Liver (tissue), 9 donors: ENCODE results near the gene USP40. TPM values are rescaled to one million over a fixed set of nuclear protein-coding genes. Genes with fewer than 3 reads are reported as not detected.

Source experiments
- DNase-seq: peaks from one replicate; pipeline ENCODE4 v3.0.0-alpha.2; 2017; ENCODE audit warnings: low spot score
- H3K27ac ChIP-seq, 2 donors: one replicate each; pipeline ENCODE4 v1.7.0; 2013; ENCODE audit warnings: inconsistent platforms in 2 of 2, low read length in 2 of 2, control low read depth in 1 of 2, low read depth in 1 of 2, mild to moderate bottlenecking in 1 of 2
- H3K27me3 ChIP-seq, 4 donors: one replicate each; pipeline versions ENCODE4 v1.6.1 to v1.7.0; 2013; ENCODE audit warnings: low read length in 3 of 4, inconsistent platforms in 1 of 4, mild to moderate bottlenecking in 1 of 4, moderate library complexity in 1 of 4; ENCODE audit not compliant: control insufficient read depth in 4 of 4, insufficient read depth in 4 of 4
- H3K36me3 ChIP-seq, 4 donors: one replicate each; pipeline versions ENCODE4 v1.6.1 to v1.7.0; 2013; ENCODE audit warnings: low read length in 3 of 4, mild to moderate bottlenecking in 3 of 4, low read depth in 1 of 4, moderate library complexity in 1 of 4; ENCODE audit not compliant: control insufficient read depth in 4 of 4, insufficient read depth in 3 of 4
- H3K4me1 ChIP-seq, 4 donors: one replicate each; pipeline versions ENCODE4 v1.6.1 to v1.7.0; 2013; ENCODE audit warnings: low read length in 3 of 4, mild to moderate bottlenecking in 3 of 4, moderate library complexity in 1 of 4; ENCODE audit not compliant: control insufficient read depth in 4 of 4, insufficient read depth in 4 of 4
- H3K4me3 ChIP-seq, 3 donors: one replicate each; pipeline versions ENCODE4 v1.6.1 to v1.7.0; 2013; ENCODE audit warnings: low read length in 3 of 3, control low read depth in 1 of 3, low read depth in 1 of 3, mild to moderate bottlenecking in 1 of 3
- H3K9ac ChIP-seq, 2 donors: one replicate each; pipeline ENCODE4 v1.7.0; 2013; ENCODE audit warnings: low read length in 2 of 2, mild to moderate bottlenecking in 2 of 2, moderate library complexity in 2 of 2, control low read depth in 1 of 2, low read depth in 1 of 2
- H3K9me3 ChIP-seq, 4 donors: one replicate each; pipeline versions ENCODE4 v1.6.1 to v1.7.0; 2013; ENCODE audit warnings: low read length in 3 of 4; ENCODE audit not compliant: control insufficient read depth in 4 of 4
- ATF3 ChIP-seq: IDR thresholded peaks from 2 replicates; pipeline ENCODE4 v1.6.1; 2016; ENCODE audit warnings: antibody characterized with exemption
- CTCF ChIP-seq: fragments of 150-350 bp; IDR thresholded peaks from 2 replicates; pipeline ENCODE4 v1.5.1; 2017; ENCODE audit warnings: improper control_type of control experiment, low read depth, low read length; ENCODE audit not compliant: missing input control
- EGR1 ChIP-seq, 2 donors: IDR thresholded peaks; 2 replicates each; pipeline ENCODE4 v1.6.1; 2016 to 2018; ENCODE audit warnings: antibody characterized with exemption in 2 of 2, low read depth in 2 of 2
- FOXA1 ChIP-seq: IDR thresholded peaks from 2 replicates; pipeline ENCODE4 v1.6.1; 2016; ENCODE audit warnings: antibody characterized with exemption
- FOXA2 ChIP-seq: IDR thresholded peaks from 2 replicates; pipeline ENCODE4 v1.6.1; 2016; ENCODE audit warnings: antibody characterized with exemption
- GABPA ChIP-seq, 2 donors: IDR thresholded peaks in 1 of 2; conservative IDR thresholded peaks in 1 of 2; 2 replicates each; pipeline ENCODE4 v1.6.1; 2016; ENCODE audit warnings: antibody characterized with exemption in 2 of 2, mild to moderate bottlenecking in 1 of 2, moderate library complexity in 1 of 2
- HNF4A ChIP-seq, 2 donors: conservative IDR thresholded peaks; 2 replicates each; pipeline ENCODE4 v1.6.1; 2016; ENCODE audit warnings: antibody characterized with exemption in 2 of 2, mild to moderate bottlenecking in 2 of 2
- HNF4G ChIP-seq: IDR thresholded peaks from 2 replicates; pipeline ENCODE4 v1.6.1; 2016; ENCODE audit warnings: antibody characterized with exemption
- JUND ChIP-seq, 2 donors: IDR thresholded peaks; 2 replicates each; pipeline ENCODE4 v1.6.1; 2016; ENCODE audit warnings: antibody characterized with exemption in 2 of 2
- MAX ChIP-seq: IDR thresholded peaks from 2 replicates; pipeline ENCODE4 v1.6.1; 2016; ENCODE audit warnings: antibody characterized with exemption
- NR2F2 ChIP-seq: IDR thresholded peaks from 2 replicates; pipeline ENCODE4 v1.6.1; 2016; ENCODE audit warnings: antibody characterized with exemption
- RAD21 ChIP-seq, 2 donors: IDR thresholded peaks; 2 replicates each; pipeline ENCODE4 v1.6.1; 2016; ENCODE audit warnings: antibody characterized with exemption in 2 of 2, mild to moderate bottlenecking in 2 of 2
- REST ChIP-seq: IDR thresholded peaks from 2 replicates; pipeline ENCODE4 v1.6.1; 2016; ENCODE audit warnings: antibody characterized with exemption, mild to moderate bottlenecking
- RXRA ChIP-seq, 2 donors: IDR thresholded peaks; 2 replicates each; pipeline ENCODE4 v1.6.1; 2017 to 2018; ENCODE audit warnings: antibody characterized with exemption in 2 of 2, mild to moderate bottlenecking in 1 of 2
- SP1 ChIP-seq: IDR thresholded peaks from 2 replicates; pipeline ENCODE4 v1.6.1; 2018; ENCODE audit warnings: antibody characterized with exemption, mild to moderate bottlenecking
- TAF1 ChIP-seq: conservative IDR thresholded peaks from 2 replicates; pipeline ENCODE4 v1.6.1; 2016; ENCODE audit warnings: antibody characterized with exemption, mild to moderate bottlenecking
- YY1 ChIP-seq: IDR thresholded peaks from 2 replicates; pipeline ENCODE4 v1.6.1; 2016; ENCODE audit warnings: antibody characterized with exemption, mild to moderate bottlenecking
- ZBTB33 ChIP-seq: IDR thresholded peaks from 2 replicates; pipeline ENCODE4 v1.6.1; 2016; ENCODE audit warnings: antibody characterized with exemption
- WGBS: extraction: QIAGEN DNeasy Blood & Tissue Kit; methylation state at CpG from one replicate; pipeline ENCODE4 v1.1.7; 2013; 5-methylcytosine and 5-hydroxymethylcytosine counted together
- polyA plus RNA-seq, 2 donors: library from polyadenylated mRNA; stranded (reverse) in 1 of 2; unstranded in 1 of 2; fragments of 200-250 nt in 1 of 2; fragments of >200 nt in 1 of 2; fragmentation: Nextera tagmentation in 1 of 2; extraction: Ambion mirVana in 1 of 2; gene quantifications; one replicate each; pipeline versions ENCODE4 v1.2.1 to v1.2.3, GENCODE V29; 2013 to 2015
- total RNA-seq, 2 donors: library from RNA; depleted of rRNA; stranded (reverse); fragments of >200 nt; gene quantifications; one replicate each; pipeline ENCODE4 v1.2.3, GENCODE V29; 2014
- donor health status: healthy.
- donor health status: healthy.
- donor health status: healthy.
- donor health status: healthy.
- donor health status: healthy.

USP40 gene
- total and polyA plus RNA-seq, 4 donors = 12.0 to 29.0 (median 17.1) TPM

- TF ChIP-seq REST (no peak), HNF4A (conservative IDR thresholded peaks at IDR 0.05) (no peak)
Observed at GRCh38 chr2:233553366-233553765, 13.2 kb downstream of the USP40 start (continued).

GRCh38 chr2:233551491-233551890 is 15.1 kb downstream of the USP40 start:
- H3K4me3 ChIP-seq = no peak overlapping the region
- peaks cover 2 to 40% (median 28%) of the 10 kb centered on the region in 4 donors for H3K36me3 ChIP-seq
- no peak for DNase-seq
- H3K9me3 ChIP-seq = no peaks in the 10 kb centered on the region
- no peaks in the 10 kb centered on the region for H3K4me1 ChIP-seq
- H3K9ac ChIP-seq = no peak overlapping the region
- WGBS = 67% methylated on average over 4 of the region's 4 CpGs
- no peak overlapping the region for H3K27ac ChIP-seq
- TF ChIP-seq TAF1 (no peak), GABPA (IDR thresholded peaks at IDR 0.05 in 1 of 2, conservative IDR thresholded peaks at IDR 0.05 in 1 of 2) (no peak), RAD21 (IDR thresholded peaks at IDR 0.05) (no peak), FOXA1 (no peak), CTCF (no peak), EGR1 (IDR thresholded peaks at IDR 0.05; ENCODE audit: low read depth in 2 of 2) (no peak), RXRA (IDR thresholded peaks at IDR 0.05) (no peak), ZBTB33 (no peak), NR2F2 (no peak), REST (no peak), HNF4G (no peak), HNF4A (conservative IDR thresholded peaks at IDR 0.05) (no peak), FOXA2 (no peak), MAX (no peak), YY1 (no peak), SP1 (no peak), JUND (IDR thresholded peaks at IDR 0.05) (no peak), ATF3 (no peak)
- H3K27me3 ChIP-seq = no peaks in the 10 kb centered on the region
